ENCODE results near the gene GRAP.

GRAP gene

GRCh38 chr17:19017804-19018599, 28.8 kb downstream of the GRAP start:
- DNase-seq = no peak

GRCh38 chr17:19017401-19017800, 29.4 kb downstream of the GRAP start:
- no peak for DNase-seq

- DNase-seq = no peak
Measured at GRCh38 chr17:19016881-19017280, 29.9 kb downstream of the GRAP start.

- no peak for DNase-seq
Measured at GRCh38 chr17:19016297-19016696, 30.5 kb downstream of the GRAP start.

- no peak for DNase-seq
Measured at GRCh38 chr17:19015428-19015827, 31.3 kb downstream of the GRAP start.

- DNase-seq = no peak
Measured at GRCh38 chr17:19014628-19015215, 32.0 kb downstream of the GRAP start.

- no peak for DNase-seq
Measured at GRCh38 chr17:19013806-19014627, 32.7 kb downstream of the GRAP start.

GRCh38 chr17:19013226-19013625, 33.5 kb downstream of the GRAP start:
- no peak for DNase-seq

- DNase-seq = no peak
Measured at GRCh38 chr17:19012171-19013080, 34.3 kb downstream of the GRAP start.

GRCh38 chr17:19011581-19011980, 35.2 kb downstream of the GRAP start:
- no peak for DNase-seq

- DNase-seq = no peak
Measured at GRCh38 chr17:19010729-19011505, 35.8 kb downstream of the GRAP start.

- no peak for DNase-seq
Measured at GRCh38 chr17:19009970-19010369, 36.8 kb downstream of the GRAP start.

GRCh38 chr17:19006698-19007097, 40.1 kb downstream of the GRAP start:
- DNase-seq = no peak

- no peak for DNase-seq
Measured at GRCh38 chr17:19005789-19006430, 40.8 kb downstream of the GRAP start.

- no peak for DNase-seq
Measured at GRCh38 chr17:19005137-19005773, 41.5 kb downstream of the GRAP start.

GRCh38 chr17:19004421-19005136, 42.2 kb downstream of the GRAP start, which contains the start of gene FAM83G:
FAM83G (minus strand) TSS chr17:19004764; CDS start chr17:19004041, 723 bp downstream.
- DNase-seq = no peak

- no peak for DNase-seq
Measured at GRCh38 chr17:19003543-19004420, 43.0 kb downstream of the GRAP start.

- DNase-seq = no peak
Measured at GRCh38 chr17:19002805-19003542, 43.8 kb downstream of the GRAP start.

All from DMS 273 treated with DMSO at 0.1 percent for 48 hours (cell line).